ENCODE results near the gene AGFG1. TPM values are rescaled to one million over a fixed set of nuclear protein-coding genes. Genes with fewer than 3 reads are reported as not detected.

AGFG1 gene, protein sequence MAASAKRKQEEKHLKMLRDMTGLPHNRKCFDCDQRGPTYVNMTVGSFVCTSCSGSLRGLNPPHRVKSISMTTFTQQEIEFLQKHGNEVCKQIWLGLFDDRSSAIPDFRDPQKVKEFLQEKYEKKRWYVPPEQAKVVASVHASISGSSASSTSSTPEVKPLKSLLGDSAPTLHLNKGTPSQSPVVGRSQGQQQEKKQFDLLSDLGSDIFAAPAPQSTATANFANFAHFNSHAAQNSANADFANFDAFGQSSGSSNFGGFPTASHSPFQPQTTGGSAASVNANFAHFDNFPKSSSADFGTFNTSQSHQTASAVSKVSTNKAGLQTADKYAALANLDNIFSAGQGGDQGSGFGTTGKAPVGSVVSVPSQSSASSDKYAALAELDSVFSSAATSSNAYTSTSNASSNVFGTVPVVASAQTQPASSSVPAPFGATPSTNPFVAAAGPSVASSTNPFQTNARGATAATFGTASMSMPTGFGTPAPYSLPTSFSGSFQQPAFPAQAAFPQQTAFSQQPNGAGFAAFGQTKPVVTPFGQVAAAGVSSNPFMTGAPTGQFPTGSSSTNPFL
- 33.9 and 55.3 TPM in 2 replicates for total RNA-seq

GRCh38 chr2:227471924-227472264 lies at the start of gene AGFG1:
TSS of gene AGFG1 (plus strand) at chr2:227472156. CDS start at chr2:227472422, 266 bp downstream.

DNA sequence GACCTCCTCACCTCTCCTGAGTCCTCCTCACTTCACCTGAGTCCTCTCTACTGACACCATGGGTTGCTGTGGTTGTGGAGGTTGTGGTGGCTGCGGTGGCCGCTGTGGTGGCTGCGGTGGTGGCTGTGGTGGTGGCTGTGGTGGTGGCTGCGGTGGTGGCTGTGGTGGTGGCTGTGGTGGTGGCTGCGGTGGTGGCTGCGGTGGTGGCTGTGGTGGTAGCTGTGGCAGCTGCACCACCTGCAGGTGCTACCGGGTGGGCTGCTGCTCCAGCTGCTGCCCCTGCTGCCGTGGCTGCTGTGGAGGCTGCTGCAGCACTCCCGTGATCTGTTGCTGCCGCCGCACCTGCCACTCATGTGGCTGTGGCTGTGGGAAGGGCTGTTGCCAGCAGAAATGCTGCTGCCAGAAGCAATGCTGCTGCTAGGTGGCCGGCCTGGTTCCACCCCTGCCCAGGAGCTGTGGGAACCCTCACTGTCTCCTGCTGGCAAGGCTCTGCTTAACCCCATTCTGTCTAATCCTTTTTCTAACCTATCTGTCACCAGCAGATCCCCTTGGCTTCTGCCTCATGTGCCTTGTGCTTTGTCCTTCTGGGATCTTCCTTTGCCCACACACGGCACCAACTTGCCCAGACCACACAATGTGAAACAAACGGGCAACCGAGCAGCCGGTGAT lies 127.0 kb downstream of the AGFG1 start, which contains the start of gene SCYGR2:
Gene SCYGR2 (plus strand): TSS at position 59 of the 669 bp plus-strand sequence. CDS start 0 bp downstream, at position 59.

Other genes starting within 250 kb of the AGFG1 start
- gene MFF, start 146.9 kb upstream of the AGFG1 start, total RNA-seq, result 67.7 and 78.6 TPM in 2 replicates
- not detected in 2 replicates for gene TM4SF20, start 92.8 kb upstream of the AGFG1 start, total RNA-seq
- gene SCYGR1, start 84.2 kb upstream of the AGFG1 start, total RNA-seq, result not detected in 2 replicates
- not detected in 2 replicates for gene SCYGR2, start 126.7 kb downstream of the AGFG1 start, total RNA-seq
- gene SCYGR3, start 142.7 kb downstream of the AGFG1 start, total RNA-seq, result not detected in 2 replicates
- gene SCYGR4, start 145.3 kb downstream of the AGFG1 start, total RNA-seq, result not detected in 2 replicates
- gene SCYGR5, start 194.6 kb downstream of the AGFG1 start, total RNA-seq, result not detected in 2 replicates
- gene SLC19A3, start 245.9 kb downstream of the AGFG1 start, total RNA-seq, result 0.18 and 2.4 TPM in 2 replicates